CD4-positive, alpha-beta T cell treated with Interleukin-15 for 1 hour (primary cell): Measurements from ENCODE around the gene HSPA9.
A peak's percentile ranks its signal among the peaks of the same experiment; 100 is the strongest.

Source experiments
- DNase-seq: peaks from one replicate; pipeline ENCODE4 v3.0.0-alpha.2; 2020

HSPA9 gene

GRCh38 chr5:138557677-138558076, 17.5 kb downstream of the HSPA9 start:
- DNase-seq = no peak

GRCh38 chr5:138554143-138554542, 21.1 kb downstream of the HSPA9 start:
- no peak for DNase-seq

DNA sequence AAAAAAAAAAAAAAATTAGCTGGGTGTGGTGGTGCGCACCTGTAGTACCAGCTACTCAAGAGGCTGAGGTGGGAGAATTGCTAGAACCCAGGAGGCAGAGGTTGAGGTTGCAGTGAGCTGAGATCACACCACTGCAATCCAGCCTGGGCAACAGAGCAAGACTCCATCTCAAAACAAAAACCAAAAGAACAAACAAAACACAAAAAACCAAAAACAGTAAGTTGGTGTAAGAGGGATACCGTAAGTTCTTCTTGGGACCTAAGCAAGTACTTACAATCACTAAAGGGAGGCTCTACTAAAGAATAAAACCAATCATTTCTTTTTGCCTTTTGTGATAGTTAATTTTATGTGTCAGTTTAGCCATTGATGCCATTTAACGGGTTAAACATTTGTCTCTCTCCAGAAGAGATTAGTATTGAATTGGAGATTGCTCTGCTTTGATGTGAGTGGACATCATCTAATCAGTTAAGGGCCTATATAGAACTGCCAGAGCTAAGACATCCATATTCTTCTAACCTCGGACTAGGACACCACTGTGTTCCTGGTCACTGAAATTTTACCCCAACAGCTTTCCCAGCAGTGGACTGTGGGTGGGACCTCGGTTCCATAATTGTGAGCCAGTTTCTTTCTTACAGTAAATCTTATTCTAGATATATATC, 21.6 kb downstream of the HSPA9 start:
- DNase-seq = no peak

GRCh38 chr5:138552657-138553056, 22.5 kb downstream of the HSPA9 start:
- DNase-seq = no peak

DNA sequence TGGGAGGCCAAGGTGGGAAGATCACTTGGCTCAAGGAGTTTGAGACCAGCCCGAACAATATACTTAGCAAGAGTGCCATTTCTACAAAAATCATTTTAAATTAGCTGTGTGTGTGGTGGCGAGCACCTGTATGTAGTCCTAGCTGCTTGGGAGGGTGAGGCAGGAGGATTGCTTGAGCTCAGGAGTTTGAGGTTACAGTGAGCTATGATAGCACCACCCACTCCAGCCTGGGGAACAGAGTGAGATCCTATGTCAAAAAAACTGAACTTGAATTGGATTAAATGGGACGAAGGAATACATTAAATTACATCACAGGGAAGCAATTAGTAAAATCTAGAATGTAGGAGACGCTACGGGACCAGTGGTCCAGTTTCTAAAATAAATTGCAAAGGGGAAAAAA, 25.8 kb downstream of the HSPA9 start:
- DNase-seq = no peak

DNA sequence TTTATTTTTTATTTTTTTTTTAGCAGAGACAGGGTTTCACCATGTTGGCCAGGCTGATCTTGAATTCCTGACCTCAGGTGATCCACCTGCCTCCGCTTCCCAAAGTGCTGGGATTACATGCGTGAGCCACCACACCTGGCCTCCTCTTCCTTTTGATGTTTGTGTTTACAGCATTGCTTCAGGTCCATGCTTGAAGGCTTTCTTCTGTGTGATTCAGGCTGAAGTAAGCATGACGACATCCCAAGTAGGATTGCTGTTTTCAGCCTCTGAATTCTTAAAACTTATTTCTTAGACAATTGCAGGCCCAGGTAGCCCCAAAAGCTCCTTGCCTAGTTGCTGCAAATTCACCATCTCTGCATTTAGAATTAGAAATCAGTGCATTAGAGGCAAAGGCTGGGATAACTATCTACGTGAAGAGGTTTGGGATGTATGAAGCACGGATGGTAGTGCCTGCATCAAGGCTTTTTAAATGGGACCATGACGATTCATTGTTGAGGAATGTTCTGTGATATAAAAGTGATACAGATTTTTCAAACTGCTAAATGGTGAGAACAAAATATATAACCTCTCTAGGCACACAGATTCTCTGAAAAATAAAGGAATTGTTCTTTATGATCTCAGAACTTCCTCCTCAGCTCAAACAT, 29.2 kb downstream of the HSPA9 start:
- DNase-seq = no peak

GRCh38 chr5:138544181-138545134, 30.7 kb downstream of the HSPA9 start:
- no peak for DNase-seq

GRCh38 chr5:138543730-138544104, 31.5 kb downstream of the HSPA9 start:
- no peak for DNase-seq

GRCh38 chr5:138542956-138543729, 32.1 kb downstream of the HSPA9 start, which contains the start of gene ETF1:
Gene ETF1 (minus strand): TSS chr5:138543236. CDS start chr5:138542918, 318 bp downstream.
- DNase-seq = peak; percentile 100

DNA sequence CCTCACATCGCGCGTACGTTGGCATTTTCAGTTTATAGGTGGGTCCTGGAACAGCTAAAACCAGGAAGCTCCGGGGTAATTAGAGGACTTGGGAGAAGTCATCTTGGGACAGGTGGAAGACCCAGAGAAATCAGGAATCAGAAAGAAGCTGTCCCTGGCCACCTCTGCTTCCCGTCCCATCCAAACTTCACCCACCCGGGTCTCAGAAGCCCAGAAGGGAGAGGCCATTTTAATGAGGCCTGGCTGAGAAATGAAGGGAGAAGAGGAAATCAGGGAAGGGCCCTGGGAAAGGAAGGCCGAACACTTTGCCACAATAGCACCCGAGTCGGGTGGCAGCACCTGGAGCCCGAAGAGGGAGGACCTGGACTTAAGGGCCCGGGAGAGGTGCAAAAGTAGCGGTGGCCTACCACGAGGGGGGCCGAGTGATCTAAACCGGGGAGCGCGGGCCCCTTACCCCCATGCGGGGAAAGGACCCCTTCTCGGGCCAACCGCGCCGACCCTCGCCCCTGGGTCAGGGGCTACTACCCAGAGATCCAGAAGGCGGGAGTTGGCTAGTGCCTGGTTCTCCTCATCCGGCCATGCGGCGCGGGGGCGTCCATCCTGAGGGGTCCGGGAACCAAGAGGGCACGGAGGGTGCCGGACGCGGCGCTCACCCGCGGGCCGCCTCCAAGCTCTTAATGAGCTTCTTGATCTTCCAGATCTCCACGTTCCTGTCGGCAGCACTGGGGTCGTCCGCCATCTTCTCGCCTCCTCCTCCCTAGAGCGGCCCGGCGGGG, 32.8 kb downstream of the HSPA9 start:
- no peak for DNase-seq

- no peak for DNase-seq
Observed at GRCh38 chr5:138541511-138542179, 33.6 kb downstream of the HSPA9 start.

DNA sequence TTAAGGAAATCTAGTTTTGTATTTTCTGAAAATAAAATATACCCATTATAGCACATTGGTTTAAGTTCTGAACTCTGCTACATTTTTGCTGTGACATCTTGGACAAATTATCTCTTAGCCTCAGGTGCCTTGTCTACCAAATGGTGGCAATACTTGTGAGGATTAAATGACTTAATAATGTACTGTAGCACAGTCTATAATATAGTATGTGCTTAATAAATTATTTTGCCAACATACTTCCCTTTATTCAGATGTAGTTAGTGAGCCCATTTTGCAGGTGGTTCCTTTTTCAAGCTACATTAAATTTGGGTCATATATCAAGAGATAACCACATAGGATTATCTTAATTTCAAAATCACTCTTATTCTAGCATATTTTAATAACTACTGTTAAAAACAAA, 35.4 kb downstream of the HSPA9 start:
- no peak for DNase-seq

- no peak for DNase-seq
Observed at GRCh38 chr5:138538943-138539627, 36.1 kb downstream of the HSPA9 start.

DNA sequence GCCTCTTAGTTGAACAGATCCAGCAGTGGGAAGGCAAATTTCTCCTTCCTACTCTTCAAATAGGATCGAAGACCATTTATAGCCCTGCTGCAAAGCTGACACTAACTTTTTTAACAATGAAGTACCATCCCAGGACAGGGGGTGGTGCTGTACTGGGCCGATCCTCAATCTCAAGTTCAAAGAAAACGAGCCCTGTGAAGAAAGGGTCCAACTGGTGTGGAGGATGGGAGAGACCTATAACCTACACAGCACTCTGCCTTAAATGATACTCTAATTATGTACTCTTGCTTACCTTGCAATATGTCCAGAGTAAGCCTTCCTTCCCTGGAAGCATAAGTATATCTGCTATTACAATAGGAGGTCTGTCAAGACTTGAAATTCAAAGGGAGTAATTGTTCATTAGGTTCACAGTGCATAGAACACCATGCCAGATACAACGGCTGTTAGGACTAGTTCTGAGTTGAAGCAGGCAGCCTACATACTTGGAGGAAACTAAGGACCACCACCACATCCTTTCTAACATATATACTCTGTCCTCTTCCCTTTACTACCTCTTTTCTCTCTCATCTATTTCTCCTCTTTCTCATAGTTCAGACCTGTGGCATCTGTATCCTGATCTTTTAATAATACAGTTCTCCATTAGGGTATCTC, 38.4 kb downstream of the HSPA9 start:
- DNase-seq = no peak

DNA sequence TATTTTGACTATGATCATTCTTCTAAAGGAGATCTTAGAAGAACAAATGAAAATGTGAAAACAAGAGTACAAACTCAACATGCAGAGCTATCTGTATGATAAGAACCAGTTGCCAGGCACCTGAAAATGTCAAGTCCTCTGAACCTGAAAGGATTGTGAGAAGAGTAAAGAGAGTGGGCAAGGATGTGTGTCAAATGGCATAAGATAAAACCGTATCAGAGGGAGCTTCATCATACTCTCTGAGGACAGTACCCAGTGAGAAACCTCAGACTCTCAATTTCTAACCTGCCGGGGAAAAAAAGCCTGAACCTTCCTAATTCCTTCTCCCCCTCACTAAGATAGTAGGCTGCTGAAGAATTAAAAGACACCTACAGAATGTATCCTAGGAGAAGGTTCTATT, 39.0 kb downstream of the HSPA9 start:
- DNase-seq = no peak

GRCh38 chr5:138533973-138534941, 40.9 kb downstream of the HSPA9 start:
- DNase-seq = no peak

GRCh38 chr5:138529812-138530211, 45.4 kb downstream of the HSPA9 start:
- no peak for DNase-seq

- DNase-seq = no peak
Observed at GRCh38 chr5:138528744-138529469, 46.3 kb downstream of the HSPA9 start.
